Stimulated activated CD4-positive, alpha-beta T cell treated with anti-CD3 and anti-CD28 coated beads, Interleukin-4, amount 100 ng/mL, for 1 hour (primary cell): Measurements from ENCODE around the gene PRF1.
"Not testable (repeated sequence)": the region's sequence is repeated elsewhere in the genome, so short reads cannot be mapped to it uniquely, and the experiment has no call there.

ENCODE experiments used
- DNase-seq: peaks from one replicate; pipeline ENCODE4 v3.0.0-alpha.2; 2020

PRF1 gene

GRCh38 chr10:70602665-70603448 lies at the start of gene PRF1:
Gene PRF1 (minus strand): TSS chr10:70602741. CDS start chr10:70600902, 1,839 bp downstream.
- peak; percentile 60 for DNase-seq

GRCh38 chr10:70651661-70652060 lies 49.1 kb upstream of the PRF1 start:
- DNase-seq, result no peak

- DNase-seq, result no peak
Measured at GRCh38 chr10:70650718-70651117, 48.2 kb upstream of the PRF1 start.

GRCh38 chr10:70650104-70650503 lies 47.6 kb upstream of the PRF1 start:
- DNase-seq, result no peak

- no peak for DNase-seq
Measured at GRCh38 chr10:70649526-70649925, 47.0 kb upstream of the PRF1 start.

- DNase-seq, result no peak
Measured at GRCh38 chr10:70648427-70648826, 45.9 kb upstream of the PRF1 start.

- no peak for DNase-seq
Measured at GRCh38 chr10:70647086-70647485, 44.5 kb upstream of the PRF1 start.

GRCh38 chr10:70644959-70645358 lies 42.4 kb upstream of the PRF1 start:
- DNase-seq, result not testable (repeated sequence)

- DNase-seq, result not testable (repeated sequence)
Measured at GRCh38 chr10:70643272-70643671, 40.7 kb upstream of the PRF1 start.

GRCh38 chr10:70639640-70640383 lies 37.3 kb upstream of the PRF1 start:
- not testable (repeated sequence) for DNase-seq

GRCh38 chr10:70634515-70634914 lies 32.0 kb upstream of the PRF1 start:
- DNase-seq, result not testable (repeated sequence)

GRCh38 chr10:70634011-70634410 lies 31.5 kb upstream of the PRF1 start:
- DNase-seq, result no peak

- DNase-seq, result not testable (repeated sequence)
Measured at GRCh38 chr10:70631735-70632134, 29.2 kb upstream of the PRF1 start.

GRCh38 chr10:70629338-70629737 lies 26.8 kb upstream of the PRF1 start:
- DNase-seq, result no peak

- no peak for DNase-seq
Measured at GRCh38 chr10:70626056-70626455, 23.5 kb upstream of the PRF1 start.

- DNase-seq, result no peak
Measured at GRCh38 chr10:70622981-70623844, 20.7 kb upstream of the PRF1 start.

- DNase-seq, result no peak
Measured at GRCh38 chr10:70622541-70622940, 20.0 kb upstream of the PRF1 start.

GRCh38 chr10:70621503-70622078 lies 19.1 kb upstream of the PRF1 start:
- DNase-seq, result no peak

- DNase-seq, result no peak
Measured at GRCh38 chr10:70620020-70620289, 17.4 kb upstream of the PRF1 start.

GRCh38 chr10:70619271-70620019 lies 16.9 kb upstream of the PRF1 start:
- DNase-seq, result no peak

GRCh38 chr10:70618663-70619062 lies 16.1 kb upstream of the PRF1 start:
- no peak for DNase-seq

- DNase-seq, result no peak
Measured at GRCh38 chr10:70617798-70618568, 15.4 kb upstream of the PRF1 start.
